Epithelial cell of esophagus (primary cell): ENCODE measurements around the gene PEA15.
A peak's percentile ranks its signal among the peaks of the same experiment; 100 is the strongest.

Experiments used
- DNase-seq: peaks from one replicate; pipeline ENCODE4 v3.0.0; 2010; ENCODE audit warnings: low read depth
- H3K4me3 ChIP-seq: 2 replicates; pipeline ENCODE4 v1.5.1; 2011; ENCODE audit warnings: mild to moderate bottlenecking, low read length, control low read depth
- CTCF ChIP-seq: IDR thresholded peaks from 2 replicates; pipeline ENCODE4 v1.5.1; 2011; ENCODE audit warnings: low read depth, mild to moderate bottlenecking, low read length, control low read depth, inconsistent platforms; ENCODE audit not compliant: insufficient read depth; ENCODE audit errors: missing control alignments

Gene PEA15

GRCh38 chr1:160214481-160215140 lies 9.4 kb downstream of the PEA15 start:
- H3K4me3 ChIP-seq, result no peak overlapping the region
- DNase-seq, result peak; percentile 38
- TF ChIP-seq CTCF, result no peak

GRCh38 chr1:160216301-160216700 lies 11.1 kb downstream of the PEA15 start:
- DNase-seq, result no peak
- TF ChIP-seq CTCF, result no peak
- no peak overlapping the region for H3K4me3 ChIP-seq

- no peak for TF ChIP-seq CTCF
- no peak overlapping the region for H3K4me3 ChIP-seq
- peak; percentile 89 for DNase-seq
These were observed 12.4 kb downstream of the PEA15 start for GRCh38 chr1:160217481-160218051.

- peak; percentile 69 for TF ChIP-seq CTCF
- no peak overlapping the region for H3K4me3 ChIP-seq
- DNase-seq, result peak; percentile 84
These were observed 14.1 kb downstream of the PEA15 start for GRCh38 chr1:160219062-160219929.

GRCh38 chr1:160220301-160220700 lies 15.1 kb downstream of the PEA15 start:
- DNase-seq, result no peak
- no peak for TF ChIP-seq CTCF

GRCh38 chr1:160221089-160221488 lies 15.9 kb downstream of the PEA15 start:
- TF ChIP-seq CTCF, result no peak
- H3K4me3 ChIP-seq, result no peak overlapping the region
- no peak for DNase-seq

More at GRCh38 chr1:160220301-160220700, 15.1 kb downstream of the PEA15 start:
- no peak overlapping the region for H3K4me3 ChIP-seq
